HEK293 (cell line): ENCODE data around the gene GAPDHS.

ENCODE experiments used
- HIC1 ChIP-seq: fragments of 450-650 bp; formaldehyde crosslinking; IDR thresholded peaks from 2 replicates; pipeline ENCODE4 v1.5.1; 2016; ENCODE audit warnings: missing biosample characterization, missing genetic modification characterization
- HOXC10 ChIP-seq: sonication (generic); formaldehyde crosslinking; IDR thresholded peaks from 2 replicates; pipeline ENCODE4 v1.8.1; 2023; ENCODE audit warnings: mild to moderate bottlenecking, missing genetic modification reagents
- KLF16 ChIP-seq: fragments of 450-650 bp; formaldehyde crosslinking; IDR thresholded peaks from 2 replicates; pipeline ENCODE4 v1.5.1; 2017; ENCODE audit warnings: missing biosample characterization, missing genetic modification characterization
- OVOL3 ChIP-seq: fragments of 450-650 bp; formaldehyde crosslinking; IDR thresholded peaks from 2 replicates; pipeline ENCODE4 v1.5.1; 2016; ENCODE audit warnings: missing biosample characterization, missing genetic modification characterization
- RBAK ChIP-seq: fragments of 450-650 bp; formaldehyde crosslinking; IDR thresholded peaks from 2 replicates; pipeline ENCODE4 v1.5.1; 2016; ENCODE audit warnings: missing biosample characterization, missing genetic modification characterization
- REPIN1 ChIP-seq: fragments of 450-650 bp; formaldehyde crosslinking; IDR thresholded peaks from 2 replicates; pipeline ENCODE4 v1.5.1; 2017; ENCODE audit warnings: missing biosample characterization, missing genetic modification characterization, low read depth
- TRIM28 ChIP-seq: IDR thresholded peaks from 2 replicates; pipeline ENCODE4 v1.6.1; 2011; ENCODE audit warnings: low read length, control low read depth, borderline replicate concordance
- ZBTB11 ChIP-seq: fragments of 450-650 bp; formaldehyde crosslinking; conservative IDR thresholded peaks from 2 replicates; pipeline ENCODE4 v1.5.1; 2016; ENCODE audit warnings: low read depth, missing biosample characterization, missing genetic modification characterization
- ZNF132 ChIP-seq: fragments of 450-650 bp; formaldehyde crosslinking; IDR thresholded peaks from 2 replicates; pipeline ENCODE4 v1.5.1; 2017; ENCODE audit warnings: missing biosample characterization, missing genetic modification characterization, borderline replicate concordance
- ZNF175 ChIP-seq: fragments of 450-650 bp; formaldehyde crosslinking; IDR thresholded peaks from 2 replicates; pipeline ENCODE4 v1.5.1; 2016; ENCODE audit warnings: missing biosample characterization, missing genetic modification characterization
- ZNF2 ChIP-seq: fragments of 450-650 bp; formaldehyde crosslinking; IDR thresholded peaks from 2 replicates; pipeline ENCODE4 v1.5.1; 2016; ENCODE audit warnings: missing biosample characterization, missing genetic modification characterization
- ZNF202 ChIP-seq: fragments of 450-650 bp; formaldehyde crosslinking; IDR thresholded peaks from 2 replicates; pipeline ENCODE4 v1.5.1; 2016; ENCODE audit warnings: missing biosample characterization, missing genetic modification characterization, borderline replicate concordance
- ZNF214 ChIP-seq: fragments of 450-650 bp; formaldehyde crosslinking; IDR thresholded peaks from 2 replicates; pipeline ENCODE4 v1.5.1; 2017; ENCODE audit warnings: missing biosample characterization, mild to moderate bottlenecking, missing genetic modification characterization, borderline replicate concordance
- ZNF24 ChIP-seq: fragments of 450-650 bp; formaldehyde crosslinking; IDR thresholded peaks from 2 replicates; pipeline ENCODE4 v1.5.1; 2016; ENCODE audit warnings: missing biosample characterization, missing genetic modification characterization
- ZNF274 ChIP-seq, 2 experiments: fragments of 200-500 bp in 1 of 2; fragments of 450-650 bp in 1 of 2; sonication (Bioruptor generic) in 1 of 2; formaldehyde crosslinking in 1 of 2; IDR thresholded peaks; 2 replicates each; pipeline versions ENCODE4 v1.5.1 to v1.6.1; 2014 to 2016; ENCODE audit warnings: borderline replicate concordance in 1 of 2, inconsistent platforms in 1 of 2, low read length in 1 of 2, missing biosample characterization in 1 of 2, missing genetic modification characterization in 1 of 2
- ZNF302 ChIP-seq: fragments of 450-650 bp; formaldehyde crosslinking; IDR thresholded peaks from 2 replicates; pipeline ENCODE4 v1.5.1; 2016; ENCODE audit warnings: missing biosample characterization, missing genetic modification characterization, low read depth
- ZNF404 ChIP-seq: fragments of 450-650 bp; formaldehyde crosslinking; IDR thresholded peaks from 2 replicates; pipeline ENCODE4 v1.5.1; 2017; ENCODE audit warnings: missing biosample characterization, missing genetic modification characterization
- ZNF433 ChIP-seq: fragments of 450-650 bp; formaldehyde crosslinking; IDR thresholded peaks from 2 replicates; pipeline ENCODE4 v1.5.1; 2016; ENCODE audit warnings: missing biosample characterization, missing genetic modification characterization, low read depth
- ZNF473 ChIP-seq: fragments of 450-650 bp; formaldehyde crosslinking; IDR thresholded peaks from 2 replicates; pipeline ENCODE4 v1.5.1; 2017; ENCODE audit warnings: missing biosample characterization, missing genetic modification characterization
- ZNF544 ChIP-seq: fragments of 450-650 bp; formaldehyde crosslinking; IDR thresholded peaks from 2 replicates; pipeline ENCODE4 v1.5.0; 2017; ENCODE audit warnings: missing biosample characterization, missing genetic modification characterization
- ZNF555 ChIP-seq: fragments of 450-650 bp; formaldehyde crosslinking; conservative IDR thresholded peaks from 2 replicates; pipeline ENCODE4 v1.5.1; 2017; ENCODE audit warnings: missing biosample characterization, mild to moderate bottlenecking, missing genetic modification characterization, inconsistent platforms
- ZNF600 ChIP-seq: fragments of 450-650 bp; formaldehyde crosslinking; IDR thresholded peaks from 2 replicates; pipeline ENCODE4 v1.5.1; 2016; ENCODE audit warnings: missing biosample characterization, missing genetic modification characterization
- ZNF629 ChIP-seq: fragments of 450-650 bp; formaldehyde crosslinking; IDR thresholded peaks from 2 replicates; pipeline ENCODE4 v1.5.1; 2017; ENCODE audit warnings: missing biosample characterization, missing genetic modification characterization
- ZNF76 ChIP-seq: fragments of 450-650 bp; formaldehyde crosslinking; IDR thresholded peaks from 2 replicates; pipeline ENCODE4; 2016; ENCODE audit warnings: low read depth, missing biosample characterization, missing genetic modification characterization, borderline replicate concordance
- ZNF792 ChIP-seq: fragments of 450-650 bp; formaldehyde crosslinking; IDR thresholded peaks from 2 replicates; pipeline ENCODE4 v1.5.1; 2016; ENCODE audit warnings: missing biosample characterization, missing genetic modification characterization
- ZSCAN16 ChIP-seq: fragments of 450-650 bp; formaldehyde crosslinking; IDR thresholded peaks from 2 replicates; pipeline ENCODE4 v1.5.1; 2016; ENCODE audit warnings: missing biosample characterization, missing genetic modification characterization
- TF ChIP-seq, protein P1 (sequence below): fragments of 450-650 bp; formaldehyde crosslinking; IDR thresholded peaks from 2 replicates; pipeline ENCODE4 v1.5.1; 2016; ENCODE audit warnings: missing biosample characterization, missing genetic modification characterization
- TF ChIP-seq, protein P2 (sequence below): fragments of 450-650 bp; formaldehyde crosslinking; IDR thresholded peaks from 2 replicates; pipeline ENCODE4; 2016; ENCODE audit warnings: missing biosample characterization, missing genetic modification characterization
- TF ChIP-seq, protein P3 (sequence below): fragments of 450-650 bp; formaldehyde crosslinking; IDR thresholded peaks from 2 replicates; pipeline ENCODE4 v1.5.1; 2016; ENCODE audit warnings: missing biosample characterization, missing genetic modification characterization

Gene GAPDHS

GRCh38 chr19:35509861-35510625 is 23.2 kb upstream of the GAPDHS start (continued):
- no peak for TF ChIP-seq TRIM28
- TF ChIP-seq ZSCAN16: 0 out of 2 replicates have a peak, but pooled peaks have one; percentile 45
- TF ChIP-seq ZNF202: no peak
- peak; percentile 86 for TF ChIP-seq ZBTB11 (tag by site-specific recombination)
- TF ChIP-seq HIC1 (tag by site-specific recombination): peak; percentile 73; the same call in 1 of the 2 replicates
- no peak for TF ChIP-seq ZNF544
- no peak for TF ChIP-seq ZNF175 (tag by site-specific recombination)
- no peak for TF ChIP-seq ZNF404
- no peak for TF ChIP-seq ZNF555 (tag by site-specific recombination)
- peak; percentile 97 for TF ChIP-seq ZNF600 (tag by site-specific recombination)
- peak; percentile 78 for TF ChIP-seq KLF16
- TF ChIP-seq ZNF792: 0 out of 2 replicates have a peak, but pooled peaks have one; percentile 8
- TF ChIP-seq RBAK (tag by site-specific recombination): no peak
- TF ChIP-seq, protein P1, sequence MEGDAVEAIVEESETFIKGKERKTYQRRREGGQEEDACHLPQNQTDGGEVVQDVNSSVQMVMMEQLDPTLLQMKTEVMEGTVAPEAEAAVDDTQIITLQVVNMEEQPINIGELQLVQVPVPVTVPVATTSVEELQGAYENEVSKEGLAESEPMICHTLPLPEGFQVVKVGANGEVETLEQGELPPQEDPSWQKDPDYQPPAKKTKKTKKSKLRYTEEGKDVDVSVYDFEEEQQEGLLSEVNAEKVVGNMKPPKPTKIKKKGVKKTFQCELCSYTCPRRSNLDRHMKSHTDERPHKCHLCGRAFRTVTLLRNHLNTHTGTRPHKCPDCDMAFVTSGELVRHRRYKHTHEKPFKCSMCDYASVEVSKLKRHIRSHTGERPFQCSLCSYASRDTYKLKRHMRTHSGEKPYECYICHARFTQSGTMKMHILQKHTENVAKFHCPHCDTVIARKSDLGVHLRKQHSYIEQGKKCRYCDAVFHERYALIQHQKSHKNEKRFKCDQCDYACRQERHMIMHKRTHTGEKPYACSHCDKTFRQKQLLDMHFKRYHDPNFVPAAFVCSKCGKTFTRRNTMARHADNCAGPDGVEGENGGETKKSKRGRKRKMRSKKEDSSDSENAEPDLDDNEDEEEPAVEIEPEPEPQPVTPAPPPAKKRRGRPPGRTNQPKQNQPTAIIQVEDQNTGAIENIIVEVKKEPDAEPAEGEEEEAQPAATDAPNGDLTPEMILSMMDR (tag by site-specific recombination): peak; percentile 100
- TF ChIP-seq ZNF24: 0 out of 2 replicates have a peak, but pooled peaks have one; percentile 88
- TF ChIP-seq HOXC10: no peak
- no peak for TF ChIP-seq ZNF132 (tag by site-specific recombination)
- no peak for TF ChIP-seq ZNF302 (tag by site-specific recombination)
- no peak for TF ChIP-seq ZNF214
- peak; percentile 93 for TF ChIP-seq ZNF2
- TF ChIP-seq ZNF629 (tag by site-specific recombination): peak; percentile 94
- TF ChIP-seq ZNF433 (tag by site-specific recombination): peak; percentile 6; the same call in 1 of the 2 replicates
- no peak for TF ChIP-seq ZNF274 (IDR thresholded peaks at IDR 0.05; ENCODE audit: low read length)
- no peak for TF ChIP-seq ZNF274 (tag by site-specific recombination; IDR thresholded peaks at IDR 0.05; ENCODE audit: borderline replicate concordance)
- TF ChIP-seq ZNF473 (tag by site-specific recombination): no peak
- TF ChIP-seq, protein P2, sequence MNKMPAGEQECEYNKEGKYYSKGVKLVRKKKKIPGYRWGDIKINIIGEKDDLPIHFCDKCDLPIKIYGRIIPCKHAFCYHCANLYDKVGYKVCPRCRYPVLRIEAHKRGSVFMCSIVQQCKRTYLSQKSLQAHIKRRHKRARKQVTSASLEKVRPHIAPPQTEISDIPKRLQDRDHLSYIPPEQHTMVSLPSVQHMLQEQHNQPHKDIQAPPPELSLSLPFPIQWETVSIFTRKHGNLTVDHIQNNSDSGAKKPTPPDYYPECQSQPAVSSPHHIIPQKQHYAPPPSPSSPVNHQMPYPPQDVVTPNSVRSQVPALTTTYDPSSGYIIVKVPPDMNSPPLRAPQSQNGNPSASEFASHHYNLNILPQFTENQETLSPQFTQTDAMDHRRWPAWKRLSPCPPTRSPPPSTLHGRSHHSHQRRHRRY (tag by site-specific recombination): 0 out of 2 replicates have a peak, but pooled peaks have one; percentile 29
- TF ChIP-seq OVOL3 (tag by site-specific recombination): peak; percentile 75; the same call in 1 of the 2 replicates
- TF ChIP-seq ZNF76 (tag by site-specific recombination): peak; percentile 59
- TF ChIP-seq, protein P3, sequence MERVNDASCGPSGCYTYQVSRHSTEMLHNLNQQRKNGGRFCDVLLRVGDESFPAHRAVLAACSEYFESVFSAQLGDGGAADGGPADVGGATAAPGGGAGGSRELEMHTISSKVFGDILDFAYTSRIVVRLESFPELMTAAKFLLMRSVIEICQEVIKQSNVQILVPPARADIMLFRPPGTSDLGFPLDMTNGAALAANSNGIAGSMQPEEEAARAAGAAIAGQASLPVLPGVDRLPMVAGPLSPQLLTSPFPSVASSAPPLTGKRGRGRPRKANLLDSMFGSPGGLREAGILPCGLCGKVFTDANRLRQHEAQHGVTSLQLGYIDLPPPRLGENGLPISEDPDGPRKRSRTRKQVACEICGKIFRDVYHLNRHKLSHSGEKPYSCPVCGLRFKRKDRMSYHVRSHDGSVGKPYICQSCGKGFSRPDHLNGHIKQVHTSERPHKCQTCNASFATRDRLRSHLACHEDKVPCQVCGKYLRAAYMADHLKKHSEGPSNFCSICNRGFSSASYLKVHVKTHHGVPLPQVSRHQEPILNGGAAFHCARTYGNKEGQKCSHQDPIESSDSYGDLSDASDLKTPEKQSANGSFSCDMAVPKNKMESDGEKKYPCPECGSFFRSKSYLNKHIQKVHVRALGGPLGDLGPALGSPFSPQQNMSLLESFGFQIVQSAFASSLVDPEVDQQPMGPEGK (tag by site-specific recombination): peak; percentile 95
- no peak; the same call in 1 of the 2 replicates for TF ChIP-seq REPIN1 (tag by site-specific recombination)
